Measurements from ENCODE around the gene GAST. TPM values are rescaled to one million over a fixed set of nuclear protein-coding genes. Genes with fewer than 3 reads are reported as not detected.

Gene GAST
- total and polyA plus RNA-seq, 2 experiments from 2014 or later: not detected

DNA sequence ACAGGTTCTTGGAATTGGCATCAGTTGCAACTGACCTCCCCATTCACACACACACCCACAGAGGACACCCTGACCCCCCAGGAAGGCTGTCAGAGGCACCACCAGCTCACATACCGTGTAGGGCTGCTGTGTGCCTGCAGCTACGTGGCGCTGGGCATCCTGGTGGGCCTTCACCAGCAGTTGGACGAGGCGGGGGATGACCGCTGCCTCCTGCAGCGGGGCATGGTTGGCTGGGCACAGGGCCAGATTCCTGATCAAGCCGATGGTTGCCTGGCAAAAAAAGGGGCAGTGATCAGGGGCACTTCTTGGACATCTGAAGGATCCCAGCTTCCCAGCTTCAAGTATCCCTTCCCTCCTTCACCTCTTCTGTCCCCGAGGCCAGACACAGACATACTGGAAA is 46.5 kb downstream of the GAST start (continued):
- TF ChIP-seq, protein P1, sequence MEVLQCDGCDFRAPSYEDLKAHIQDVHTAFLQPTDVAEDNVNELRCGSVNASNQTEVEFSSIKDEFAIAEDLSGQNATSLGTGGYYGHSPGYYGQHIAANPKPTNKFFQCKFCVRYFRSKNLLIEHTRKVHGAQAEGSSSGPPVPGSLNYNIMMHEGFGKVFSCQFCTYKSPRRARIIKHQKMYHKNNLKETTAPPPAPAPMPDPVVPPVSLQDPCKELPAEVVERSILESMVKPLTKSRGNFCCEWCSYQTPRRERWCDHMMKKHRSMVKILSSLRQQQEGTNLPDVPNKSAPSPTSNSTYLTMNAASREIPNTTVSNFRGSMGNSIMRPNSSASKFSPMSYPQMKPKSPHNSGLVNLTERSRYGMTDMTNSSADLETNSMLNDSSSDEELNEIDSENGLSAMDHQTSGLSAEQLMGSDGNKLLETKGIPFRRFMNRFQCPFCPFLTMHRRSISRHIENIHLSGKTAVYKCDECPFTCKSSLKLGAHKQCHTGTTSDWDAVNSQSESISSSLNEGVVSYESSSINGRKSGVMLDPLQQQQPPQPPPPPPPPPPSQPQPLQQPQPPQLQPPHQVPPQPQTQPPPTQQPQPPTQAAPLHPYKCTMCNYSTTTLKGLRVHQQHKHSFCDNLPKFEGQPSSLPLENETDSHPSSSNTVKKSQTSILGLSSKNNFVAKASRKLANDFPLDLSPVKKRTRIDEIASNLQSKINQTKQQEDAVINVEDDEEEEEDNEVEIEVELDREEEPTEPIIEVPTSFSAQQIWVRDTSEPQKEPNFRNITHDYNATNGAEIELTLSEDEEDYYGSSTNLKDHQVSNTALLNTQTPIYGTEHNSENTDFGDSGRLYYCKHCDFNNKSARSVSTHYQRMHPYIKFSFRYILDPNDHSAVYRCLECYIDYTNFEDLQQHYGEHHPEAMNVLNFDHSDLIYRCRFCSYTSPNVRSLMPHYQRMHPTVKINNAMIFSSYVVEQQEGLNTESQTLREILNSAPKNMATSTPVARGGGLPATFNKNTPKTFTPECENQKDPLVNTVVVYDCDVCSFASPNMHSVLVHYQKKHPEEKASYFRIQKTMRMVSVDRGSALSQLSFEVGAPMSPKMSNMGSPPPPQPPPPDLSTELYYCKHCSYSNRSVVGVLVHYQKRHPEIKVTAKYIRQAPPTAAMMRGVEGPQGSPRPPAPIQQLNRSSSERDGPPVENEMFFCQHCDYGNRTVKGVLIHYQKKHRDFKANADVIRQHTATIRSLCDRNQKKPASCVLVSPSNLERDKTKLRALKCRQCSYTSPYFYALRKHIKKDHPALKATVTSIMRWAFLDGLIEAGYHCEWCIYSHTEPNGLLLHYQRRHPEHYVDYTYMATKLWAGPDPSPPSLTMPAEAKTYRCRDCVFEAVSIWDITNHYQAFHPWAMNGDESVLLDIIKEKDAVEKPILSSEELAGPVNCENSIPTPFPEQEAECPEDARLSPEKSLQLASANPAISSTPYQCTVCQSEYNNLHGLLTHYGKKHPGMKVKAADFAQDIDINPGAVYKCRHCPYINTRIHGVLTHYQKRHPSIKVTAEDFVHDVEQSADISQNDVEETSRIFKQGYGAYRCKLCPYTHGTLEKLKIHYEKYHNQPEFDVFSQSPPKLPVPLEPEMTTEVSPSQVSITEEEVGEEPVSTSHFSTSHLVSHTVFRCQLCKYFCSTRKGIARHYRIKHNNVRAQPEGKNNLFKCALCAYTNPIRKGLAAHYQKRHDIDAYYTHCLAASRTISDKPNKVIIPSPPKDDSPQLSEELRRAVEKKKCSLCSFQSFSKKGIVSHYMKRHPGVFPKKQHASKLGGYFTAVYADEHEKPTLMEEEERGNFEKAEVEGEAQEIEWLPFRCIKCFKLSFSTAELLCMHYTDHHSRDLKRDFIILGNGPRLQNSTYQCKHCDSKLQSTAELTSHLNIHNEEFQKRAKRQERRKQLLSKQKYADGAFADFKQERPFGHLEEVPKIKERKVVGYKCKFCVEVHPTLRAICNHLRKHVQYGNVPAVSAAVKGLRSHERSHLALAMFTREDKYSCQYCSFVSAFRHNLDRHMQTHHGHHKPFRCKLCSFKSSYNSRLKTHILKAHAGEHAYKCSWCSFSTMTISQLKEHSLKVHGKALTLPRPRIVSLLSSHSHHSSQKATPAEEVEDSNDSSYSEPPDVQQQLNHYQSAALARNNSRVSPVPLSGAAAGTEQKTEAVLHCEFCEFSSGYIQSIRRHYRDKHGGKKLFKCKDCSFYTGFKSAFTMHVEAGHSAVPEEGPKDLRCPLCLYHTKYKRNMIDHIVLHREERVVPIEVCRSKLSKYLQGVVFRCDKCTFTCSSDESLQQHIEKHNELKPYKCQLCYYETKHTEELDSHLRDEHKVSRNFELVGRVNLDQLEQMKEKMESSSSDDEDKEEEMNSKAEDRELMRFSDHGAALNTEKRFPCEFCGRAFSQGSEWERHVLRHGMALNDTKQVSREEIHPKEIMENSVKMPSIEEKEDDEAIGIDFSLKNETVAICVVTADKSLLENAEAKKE (CRISPR knock-in tag; IDR thresholded peaks at IDR 0.05): no peak

DNA sequence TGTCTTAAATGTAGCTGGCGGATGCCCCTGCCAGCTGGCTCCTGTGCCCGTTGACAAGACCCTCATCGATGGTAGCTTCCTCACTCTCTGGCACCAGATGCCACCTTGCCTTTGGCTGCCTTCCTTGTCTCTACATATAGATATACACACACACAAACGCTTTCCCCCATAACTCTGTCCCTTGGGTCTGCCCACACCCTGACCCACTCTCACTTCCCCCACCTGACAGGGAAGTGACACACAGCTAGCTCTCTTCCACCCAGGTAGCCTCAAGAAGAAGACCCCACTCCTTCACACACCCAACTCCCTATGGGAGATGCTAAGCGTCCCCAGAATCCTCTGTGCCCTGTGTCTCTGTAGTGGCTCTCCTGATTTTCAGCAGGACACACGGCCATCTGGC is 48.7 kb downstream of the GAST start:
- Histone ChIP-seq H3K36me3 (ENCODE audit: insufficient read depth) (peaks cover 16% of the 10 kb centered on the region), H3K4me3 (no peak overlapping the region), H4K20me1 (replicated peaks; ENCODE audit: insufficient read depth) (peaks cover 8% of the 10 kb centered on the region; the same call in 1 of the 2 replicates), H2AFZ (no peak overlapping the region), H3K27me3 (ENCODE audit: insufficient read depth) (no peaks in the 10 kb centered on the region), H3K79me2 (replicated peaks; ENCODE audit: insufficient read depth) (no peaks in the 10 kb centered on the region), H3K9me2 (ENCODE audit: insufficient read depth) (no peaks in the 10 kb centered on the region), H3K4me2 (no peak overlapping the region), H3K4me1 (ENCODE audit: insufficient read depth) (no peaks in the 10 kb centered on the region), H3K27ac (ENCODE audit: low read depth) (no peak overlapping the region), H3F3A (replicated peaks; ENCODE audit: low read depth) (peaks cover 6% of the 10 kb centered on the region; the same call in 1 of the 2 replicates)
- Mint-ChIP-seq H3K27me3 (ENCODE audit: insufficient read depth, low read depth, poor library complexity) (no peaks in the 10 kb centered on the region), H3K36me3 (ENCODE audit: low read depth) (peaks cover 93% of the 10 kb centered on the region), H3K9me3 (no peaks in the 10 kb centered on the region), H3K4me3 (no peak overlapping the region), H3K4me1 (no peaks in the 10 kb centered on the region), H3K27ac (no peak overlapping the region)
- no peak for DNase-seq (ENCODE audit: low spot score)
- ATAC-seq: no peak
- TF ChIP-seq POLR2AphosphoS5 (IDR thresholded peaks at IDR 0.05; ENCODE audit: low read depth): no peak
- no peak for TF ChIP-seq ZNF331 (CRISPR knock-in tag; IDR thresholded peaks at IDR 0.05; ENCODE audit: low read depth)
- TF ChIP-seq, protein P2, sequence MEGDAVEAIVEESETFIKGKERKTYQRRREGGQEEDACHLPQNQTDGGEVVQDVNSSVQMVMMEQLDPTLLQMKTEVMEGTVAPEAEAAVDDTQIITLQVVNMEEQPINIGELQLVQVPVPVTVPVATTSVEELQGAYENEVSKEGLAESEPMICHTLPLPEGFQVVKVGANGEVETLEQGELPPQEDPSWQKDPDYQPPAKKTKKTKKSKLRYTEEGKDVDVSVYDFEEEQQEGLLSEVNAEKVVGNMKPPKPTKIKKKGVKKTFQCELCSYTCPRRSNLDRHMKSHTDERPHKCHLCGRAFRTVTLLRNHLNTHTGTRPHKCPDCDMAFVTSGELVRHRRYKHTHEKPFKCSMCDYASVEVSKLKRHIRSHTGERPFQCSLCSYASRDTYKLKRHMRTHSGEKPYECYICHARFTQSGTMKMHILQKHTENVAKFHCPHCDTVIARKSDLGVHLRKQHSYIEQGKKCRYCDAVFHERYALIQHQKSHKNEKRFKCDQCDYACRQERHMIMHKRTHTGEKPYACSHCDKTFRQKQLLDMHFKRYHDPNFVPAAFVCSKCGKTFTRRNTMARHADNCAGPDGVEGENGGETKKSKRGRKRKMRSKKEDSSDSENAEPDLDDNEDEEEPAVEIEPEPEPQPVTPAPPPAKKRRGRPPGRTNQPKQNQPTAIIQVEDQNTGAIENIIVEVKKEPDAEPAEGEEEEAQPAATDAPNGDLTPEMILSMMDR (conservative IDR thresholded peaks at IDR 0.05; ENCODE audit: low read depth in 2 of 2): no peak
- no peak for TF ChIP-seq NANOG (IDR thresholded peaks at IDR 0.05; ENCODE audit: borderline replicate concordance)
- no peak for TF ChIP-seq STAT1 (IDR thresholded peaks at IDR 0.05; ENCODE audit: unreplicated experiment)
- TF ChIP-seq ZNF114 (CRISPR knock-in tag; IDR thresholded peaks at IDR 0.05): no peak
- TF ChIP-seq, protein P1 (CRISPR knock-in tag; IDR thresholded peaks at IDR 0.05): no peak
- TF ChIP-seq CREB1 (CRISPR knock-in tag; IDR thresholded peaks at IDR 0.05; ENCODE audit: low read depth): no peak
- no peak for TF ChIP-seq JUNB (IDR thresholded peaks at IDR 0.05; ENCODE audit: unreplicated experiment)

All from GM23338 (cell line).